H1 (cell line): Measurements from ENCODE around the gene PROSER2. TPM values are rescaled to one million over a fixed set of nuclear protein-coding genes. Genes with fewer than 3 reads are reported as not detected.

Source experiments
- CTCF ChIA-PET: fragments of 300-600 bp; sonication (Branson Sonifier 250); formaldehyde crosslinking; loops from one replicate; lab custom pipeline; 2021; ENCODE audit not compliant: partially characterized antibody; lab: Charles Lee
- POLR2A ChIA-PET: fragments of 300-600 bp; sonication (Branson Sonifier 250); formaldehyde crosslinking; loops from one replicate; lab custom pipeline; 2021; ENCODE audit warnings: inconsistent platforms; ENCODE audit not compliant: partially characterized antibody; lab: Charles Lee
- DNase-seq, 2 experiments: peaks; one replicate each; pipeline versions ENCODE4 v3.0.0 to v3.0.0-alpha.2; 2010 to 2022; ENCODE audit warnings: low spot score in 2 of 2, low read depth in 1 of 2, mixed read lengths in 1 of 2
- FAIRE-seq: peaks from 2 replicates; lab custom pipeline; 2011; peaks lifted over from hg19 to GRCh38; lab: Jason Lieb, UNC
- H2AFZ ChIP-seq: 2 replicates; pipeline ENCODE4 v1.8.1; 2012; ENCODE audit warnings: low read length, inconsistent platforms
- H2AK5ac ChIP-seq: 2 replicates; pipeline ENCODE4 v1.6.1; 2013; ENCODE audit warnings: low read depth, low read length
- H2BK120ac ChIP-seq: replicated peaks from 2 replicates; pipeline ENCODE3; 2013; ENCODE audit warnings: low read depth, low read length, inconsistent platforms
- H2BK12ac ChIP-seq: 2 replicates; pipeline ENCODE4 v1.6.1; 2013; ENCODE audit warnings: low read depth, low read length
- H2BK15ac ChIP-seq: 2 replicates; pipeline ENCODE4 v1.6.1; 2013; ENCODE audit warnings: low read length
- H2BK20ac ChIP-seq: 2 replicates; pipeline ENCODE4 v1.6.1; 2013; ENCODE audit warnings: low read length
- H2BK5ac ChIP-seq: 2 replicates; pipeline ENCODE4 v1.6.1; 2013; ENCODE audit warnings: low read depth, low read length
- H3K14ac ChIP-seq: 2 replicates; pipeline ENCODE4 v1.6.1; 2013; ENCODE audit warnings: inconsistent platforms; ENCODE audit not compliant: insufficient read length
- H3K18ac ChIP-seq: 2 replicates; pipeline ENCODE4 v1.6.1; 2013; ENCODE audit warnings: low read length; ENCODE audit errors: extremely low read depth
- H3K23ac ChIP-seq: 2 replicates; pipeline ENCODE4 v1.6.1; 2013; ENCODE audit warnings: inconsistent platforms; ENCODE audit not compliant: insufficient read length
- H3K23me2 ChIP-seq: 2 replicates; pipeline ENCODE4 v1.6.1; 2013; ENCODE audit warnings: low read depth, low read length
- H3K27ac ChIP-seq: 2 replicates; pipeline ENCODE4 v1.6.1; 2011; ENCODE audit warnings: low read depth, low read length, inconsistent platforms
- H3K27me3 ChIP-seq, 4 experiments: replicated peaks in 1 of 4; 1 replicate in 1 of 4; 2 replicates in 3 of 4; pipeline versions ENCODE4 v1.6.1 to v1.8.1; 2011 to 2013; ENCODE audit warnings: low read length in 3 of 4, mild to moderate bottlenecking in 3 of 4, inconsistent platforms in 2 of 4, mixed read lengths in 2 of 4, moderate library complexity in 1 of 4; ENCODE audit not compliant: control insufficient read depth in 3 of 4, insufficient read depth in 3 of 4; ENCODE audit errors: extremely low read depth in 1 of 4
- H3K36me3 ChIP-seq, 4 experiments: 2 replicates each; pipeline versions ENCODE4 v1.6.1 to v1.8.1; 2011 to 2013; ENCODE audit warnings: mild to moderate bottlenecking in 4 of 4, low read length in 3 of 4, moderate library complexity in 2 of 4, control low read depth in 1 of 4, inconsistent platforms in 1 of 4; ENCODE audit not compliant: insufficient read depth in 4 of 4, control insufficient read depth in 2 of 4
- H3K4ac ChIP-seq: replicated peaks from 2 replicates; pipeline ENCODE3; 2013; ENCODE audit warnings: low read length, low read depth, mixed read lengths, inconsistent platforms; ENCODE audit not compliant: insufficient read length
- H3K4me1 ChIP-seq, 4 experiments: replicated peaks in 1 of 4; 1 replicate in 1 of 4; 2 replicates in 3 of 4; pipeline versions ENCODE4 v1.6.1 to v1.8.1; 2011 to 2013; ENCODE audit warnings: low read length in 3 of 4, inconsistent platforms in 2 of 4, mixed read lengths in 1 of 4; ENCODE audit not compliant: insufficient read depth in 4 of 4, control insufficient read depth in 3 of 4
- H3K4me2 ChIP-seq, 2 experiments: 2 replicates each; pipeline versions ENCODE4 v1.6.1 to v1.8.1; 2011 to 2013; ENCODE audit warnings: low read depth in 2 of 2, low read length in 2 of 2, control low read depth in 1 of 2, inconsistent platforms in 1 of 2, mild to moderate bottlenecking in 1 of 2; ENCODE audit not compliant: insufficient read depth in 1 of 2
- H3K4me3 ChIP-seq, 4 experiments: fragments of 200-600, 300-600 bp in 1 of 4; sonication (generic), shearing (Covaris generic), sonication (Bioruptor Twin) in 1 of 4; 2 replicates each; pipeline versions ENCODE4 v1.5.1 to v1.8.1; 2011 to 2016; ENCODE audit warnings: low read length in 4 of 4, low read depth in 3 of 4, control low read depth in 2 of 4, inconsistent platforms in 2 of 4, mild to moderate bottlenecking in 2 of 4, mixed read lengths in 1 of 4, moderate library complexity in 1 of 4; ENCODE audit not compliant: insufficient read depth in 2 of 4; ENCODE audit errors: extremely low read depth in 1 of 4
- H3K56ac ChIP-seq: replicated peaks from 2 replicates; pipeline ENCODE3; 2013; ENCODE audit warnings: low read depth, mild to moderate bottlenecking, mixed read lengths, low read length, inconsistent platforms; ENCODE audit not compliant: insufficient read length
- H3K79me1 ChIP-seq: 2 replicates; pipeline ENCODE4 v1.6.1; 2013; ENCODE audit warnings: low read depth, low read length, control low read depth
- H3K79me2 ChIP-seq, 2 experiments: 2 replicates each; pipeline versions ENCODE4 v1.6.1 to v1.8.1; 2012 to 2013; ENCODE audit warnings: low read length in 2 of 2, mild to moderate bottlenecking in 2 of 2, inconsistent platforms in 1 of 2; ENCODE audit not compliant: insufficient read depth in 2 of 2, control insufficient read depth in 1 of 2
- H3K9ac ChIP-seq, 4 experiments: replicated peaks in 1 of 4; 1 replicate in 1 of 4; 2 replicates in 3 of 4; pipeline versions ENCODE4 v1.6.1 to v1.8.1; 2011 to 2013; ENCODE audit warnings: low read depth in 3 of 4, low read length in 3 of 4, control low read depth in 2 of 4, mild to moderate bottlenecking in 2 of 4, moderate library complexity in 2 of 4, inconsistent platforms in 1 of 4; ENCODE audit errors: extremely low read depth in 1 of 4
- H3K9me3 ChIP-seq, 2 experiments: 2 replicates each; pipeline versions ENCODE4 v1.6.1 to v1.8.1; 2012 to 2013; ENCODE audit warnings: mild to moderate bottlenecking in 2 of 2, moderate library complexity in 2 of 2, control low read depth in 1 of 2, inconsistent platforms in 1 of 2, low read depth in 1 of 2, low read length in 1 of 2, mixed read lengths in 1 of 2; ENCODE audit not compliant: insufficient read depth in 2 of 2
- H4K20me1 ChIP-seq, 2 experiments: replicated peaks in 1 of 2; 2 replicates each; pipeline versions ENCODE3 to v1.8.1; 2011 to 2013; ENCODE audit warnings: inconsistent platforms in 2 of 2, low read length in 2 of 2, mild to moderate bottlenecking in 1 of 2; ENCODE audit not compliant: insufficient read depth in 2 of 2, control insufficient read depth in 1 of 2
- H4K5ac ChIP-seq: 2 replicates; pipeline ENCODE4 v1.6.1; 2013; ENCODE audit warnings: low read length, low read depth, mixed read lengths, inconsistent platforms; ENCODE audit not compliant: insufficient read length
- H4K8ac ChIP-seq: 2 replicates; pipeline ENCODE4 v1.8.0; 2013; ENCODE audit warnings: mild to moderate bottlenecking, moderate library complexity, low read length, inconsistent platforms; ENCODE audit not compliant: insufficient read depth; ENCODE audit errors: extremely low read depth
- H4K91ac ChIP-seq: replicated peaks from 2 replicates; pipeline ENCODE3; 2013; ENCODE audit warnings: low read length, mixed read lengths, inconsistent platforms; ENCODE audit not compliant: insufficient read length
- BRCA1 ChIP-seq: IDR thresholded peaks from 2 replicates; pipeline ENCODE4 v1.6.1; 2012; ENCODE audit warnings: low read depth, low read length, improper control_type of control experiment
- CBX5 ChIP-seq: fragments of 300-800, 300-1000 bp; sonication (generic); IDR thresholded peaks from 2 replicates; pipeline ENCODE4 v1.7.1; 2016; ENCODE audit warnings: antibody characterized with exemption, low read length, low read depth
- CEBPB ChIP-seq: IDR thresholded peaks from 2 replicates; pipeline ENCODE4 v1.6.1; 2012; ENCODE audit warnings: low read depth, low read length
- EZH2 ChIP-seq: fragments of 200-600 bp; sonication (generic); IDR thresholded peaks from 2 replicates; pipeline ENCODE4 v1.7.1; 2012; ENCODE audit warnings: low read depth, mild to moderate bottlenecking, moderate library complexity, low read length, inconsistent platforms; ENCODE audit not compliant: severe bottlenecking
- FOSL1 ChIP-seq: IDR thresholded peaks from 2 replicates; pipeline ENCODE4 v1.6.1; 2011; ENCODE audit warnings: mild to moderate bottlenecking, low read depth, low read length, moderate library complexity; ENCODE audit not compliant: insufficient read depth
- HDAC2 ChIP-seq, 2 experiments: fragments of 300-600 bp in 1 of 2; sonication (generic) in 1 of 2; IDR thresholded peaks; 2 replicates each; pipeline ENCODE4 v1.6.1; 2011 to 2012; ENCODE audit warnings: low read depth in 2 of 2, low read length in 2 of 2, mild to moderate bottlenecking in 2 of 2, moderate library complexity in 2 of 2, borderline replicate concordance in 1 of 2, inconsistent platforms in 1 of 2
- JUND ChIP-seq: IDR thresholded peaks from 2 replicates; pipeline ENCODE4 v1.6.1; 2011; ENCODE audit warnings: mild to moderate bottlenecking, improper control_type of control experiment, low read length
- RXRA ChIP-seq: IDR thresholded peaks from 2 replicates; pipeline ENCODE4 v1.6.1; 2011; ENCODE audit warnings: low read depth, mild to moderate bottlenecking, low read length, moderate library complexity; ENCODE audit not compliant: insufficient read depth
- SIX5 ChIP-seq: IDR thresholded peaks from 2 replicates; pipeline ENCODE4 v1.6.1; 2011; ENCODE audit warnings: mild to moderate bottlenecking, low read depth, low read length
- TAF1 ChIP-seq: IDR thresholded peaks from 2 replicates; pipeline ENCODE4 v1.6.1; 2011; ENCODE audit warnings: mild to moderate bottlenecking, low read depth, low read length
- ZNF274 ChIP-seq: IDR thresholded peaks from 2 replicates; pipeline ENCODE4 v1.7.0; 2012; ENCODE audit warnings: low read length, borderline replicate concordance; ENCODE audit errors: extremely low read depth
- WGBS, 2 experiments: shearing (Covaris generic) in 1 of 2; methylation state at CpG; one replicate each; pipeline versions ENCODE4 v1.1.6 to v1.1.7; 2013 to 2015; ENCODE audit warnings: low lambda C conversion rate in 2 of 2, mixed read lengths in 2 of 2, inconsistent platforms in 1 of 2, low coverage in 1 of 2, missing lambda C conversion rate in 1 of 2; ENCODE audit not compliant: insufficient replicate concordance in 2 of 2, insufficient coverage in 1 of 2, insufficient read length in 1 of 2; ENCODE audit errors: extremely low coverage in 1 of 2, missing lambda C conversion rate in 1 of 2; 5-methylcytosine and 5-hydroxymethylcytosine counted together
- polyA plus RNA-seq, 7 experiments: library from polyadenylated mRNA; depleted of rRNA in 3 of 7; stranded (reverse) in 5 of 7; unstranded in 2 of 7; fragments of >200 nt in 5 of 7; fragments of 200-250 nt in 2 of 7; gene quantifications; 1 replicate in 5 of 7; 2 replicates in 1 of 7; 4 replicates in 1 of 7; pipeline versions ENCODE4 v1.2.1 to v1.2.3, GENCODE V29; 2011 to 2013; ENCODE audit warnings: missing spikeins in 2 of 7, mixed read lengths in 2 of 7
- total RNA-seq: library from RNA; stranded (reverse); fragmentation: NEBNext Ultra II Directional; extraction: Animal tissue kit (Norgen Biotek cat#: 25700); gene quantifications from 2 replicates; pipeline ENCODE4 v1.2.1, GENCODE V29; 2021

PROSER2 gene
- total and polyA plus RNA-seq, 2 of the 8 experiments (the other 6 are each of a cell fraction or from before 2014, with no cell fraction given), result 3.9 to 13.7 TPM

- H4K91ac ChIP-seq, result no peak overlapping the region
- no peak for TF ChIP-seq SIX5
- TF ChIP-seq FOSL1, result no peak
- no peak for TF ChIP-seq EZH2
- no peak for TF ChIP-seq CEBPB
- TF ChIP-seq CBX5, result no peak
- TF ChIP-seq BRCA1, result no peak
- no peak for TF ChIP-seq ZNF274
- no peak for TF ChIP-seq RXRA
- no peak for TF ChIP-seq JUND
- no peak for TF ChIP-seq TAF1
- no peak for TF ChIP-seq HDAC2 (IDR thresholded peaks at IDR 0.05; ENCODE audit: borderline replicate concordance in 1 of 2, low read depth in 2 of 2, low read length in 2 of 2)
- no peaks in the 10 kb centered on the region for H3K27me3 ChIP-seq
- no peak overlapping the region for H2BK120ac ChIP-seq
- no peak overlapping the region for H3K18ac ChIP-seq
- H2AK5ac ChIP-seq, result no peak overlapping the region
- H3K79me1 ChIP-seq, result 0 out of 2 replicates have a peak, but pooled peaks cover 2% of the 10 kb centered on the region
- FAIRE-seq, result no peak
- CTCF ChIA-PET, result interaction anchor here (0.6 to 2.9 kb wide), 10 partner anchors 9 to 610 kb away, joined by 3 to 15 read pairs (median 4); no protein-coding TSS in a partner anchor
- no peak overlapping the region for H3K23ac ChIP-seq
- H2BK5ac ChIP-seq, result no peak overlapping the region
- H3K14ac ChIP-seq, result no peak overlapping the region
- H3K4me2 ChIP-seq, result no peak overlapping the region
- H3K9me3 ChIP-seq, result no peaks in the 10 kb centered on the region
- no peak overlapping the region for H2BK15ac ChIP-seq
- H4K5ac ChIP-seq, result no peak overlapping the region
- H2BK20ac ChIP-seq, result no peak overlapping the region
- no peak overlapping the region for H2AFZ ChIP-seq
- no peaks in the 10 kb centered on the region for H3K4me1 ChIP-seq
- H3K56ac ChIP-seq, result no peak overlapping the region
- H3K9ac ChIP-seq, result no peak overlapping the region
- no peak overlapping the region for H3K27ac ChIP-seq
- no peaks in the 10 kb centered on the region for H3K23me2 ChIP-seq
- no peak overlapping the region for H3K4ac ChIP-seq
- 89% methylated on average over 8 of the region's 8 CpGs; no CpG with 5 or more reads in 1 of the 2 experiments for WGBS, 2 experiments
- H3K4me3 ChIP-seq, result no peak overlapping the region
- H4K8ac ChIP-seq, result no peak overlapping the region
- no peak for DNase-seq
- POLR2A ChIA-PET, result interaction anchor here (1.3 kb wide), 1 partner anchor 28 kb away, joined by 3 read pairs; no protein-coding TSS in a partner anchor
- no peaks in the 10 kb centered on the region for H3K36me3 ChIP-seq
- no peak overlapping the region for H2BK12ac ChIP-seq
- H3K79me2 ChIP-seq, result no peaks in the 10 kb centered on the region
- peaks cover 2 to 4% of the 10 kb centered on the region in 2 experiments for H4K20me1 ChIP-seq
Observed at GRCh38 chr10:11846542-11846941, 23.4 kb downstream of the PROSER2 start.
